MV-4-11 (cell line): ENCODE measurements around the gene RASEF.

Experiments used
- DNase-seq: peaks from one replicate; lab custom pipeline; 2025; lab: John Stamatoyannopoulos, UW

The RASEF gene

DNA sequence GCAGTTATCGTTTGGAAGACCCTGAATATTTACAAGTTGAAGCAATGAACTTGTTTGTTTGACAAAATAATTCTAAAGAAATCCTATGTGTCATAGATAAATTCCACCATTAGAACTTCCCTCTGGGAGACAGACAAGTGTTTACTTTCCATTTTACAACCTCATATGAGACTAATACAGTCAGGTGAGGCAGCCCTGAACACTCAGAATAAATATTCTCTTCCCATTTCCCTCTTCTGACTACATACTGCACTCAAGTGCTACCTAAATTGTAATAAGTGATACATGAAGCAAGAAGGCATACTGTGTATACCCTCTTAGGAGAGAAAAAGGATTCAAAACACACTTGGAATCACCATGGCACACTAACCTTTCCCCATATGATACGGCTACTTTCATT is 6.8 kb downstream of the RASEF start:
- no peak for DNase-seq

- no peak for DNase-seq
Measured at GRCh38 chr9:83047839-83048775, 14.8 kb downstream of the RASEF start.

GRCh38 chr9:83043597-83043996 is 19.3 kb downstream of the RASEF start:
- DNase-seq, result peak; percentile 8

- no peak for DNase-seq
Measured at GRCh38 chr9:83041771-83042170, 21.2 kb downstream of the RASEF start.

DNA sequence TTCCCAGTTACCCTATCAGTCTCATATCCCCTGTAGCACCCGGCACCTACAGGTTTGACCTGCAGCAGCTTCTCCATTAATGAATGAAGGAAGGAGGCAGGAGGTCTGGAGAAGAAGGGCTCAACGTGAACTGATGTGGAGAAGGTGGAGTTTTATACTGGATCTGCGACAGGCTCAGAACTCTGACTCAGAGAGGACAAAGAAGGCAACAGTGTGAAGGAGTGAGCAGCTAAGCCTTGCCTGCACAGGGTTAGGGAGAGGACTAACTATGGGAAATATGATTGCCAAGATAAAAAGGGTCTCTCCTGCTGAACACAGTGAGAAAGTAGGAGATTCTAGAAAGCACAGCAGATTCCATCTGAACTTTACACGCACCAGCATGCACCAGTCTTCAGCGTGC is 23.6 kb downstream of the RASEF start:
- no peak for DNase-seq

DNA sequence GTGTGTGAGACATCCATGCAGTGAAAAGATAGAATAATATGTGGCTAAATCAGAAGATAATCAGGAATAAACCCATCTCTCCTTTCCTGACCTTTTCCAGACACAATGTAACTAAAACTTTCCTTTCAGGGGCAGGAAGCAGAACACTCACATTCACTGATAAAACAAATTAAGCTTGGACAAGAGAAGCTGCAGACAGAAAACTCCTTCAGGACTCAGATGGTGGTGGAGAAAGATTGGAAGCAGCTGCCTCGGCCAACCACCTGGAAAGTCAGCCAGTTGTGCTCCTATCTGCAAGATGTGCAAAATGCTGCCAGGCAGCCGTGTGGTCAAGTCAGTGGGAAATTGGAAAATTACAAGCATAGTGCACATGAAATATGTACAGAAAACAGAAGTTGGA is 26.9 kb downstream of the RASEF start:
- no peak for DNase-seq

DNA sequence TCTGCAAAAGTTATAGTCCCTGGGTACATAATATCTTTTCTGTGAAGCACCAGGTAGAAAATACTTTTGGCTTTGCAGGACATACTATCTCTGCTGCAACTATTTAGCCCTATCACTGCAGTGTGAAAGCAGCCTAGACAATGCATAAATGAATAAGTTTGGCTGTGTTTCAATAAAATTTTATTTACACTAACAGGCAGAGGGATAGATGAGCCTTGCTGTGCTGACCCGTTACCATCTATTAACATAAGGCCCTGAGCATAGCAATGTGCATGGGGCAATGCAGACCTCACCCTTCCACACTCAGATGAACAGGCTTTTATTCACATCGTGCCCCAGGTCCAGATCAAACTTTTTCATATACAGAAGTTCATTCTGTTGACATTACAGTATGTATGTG is 27.8 kb downstream of the RASEF start:
- no peak for DNase-seq

DNA sequence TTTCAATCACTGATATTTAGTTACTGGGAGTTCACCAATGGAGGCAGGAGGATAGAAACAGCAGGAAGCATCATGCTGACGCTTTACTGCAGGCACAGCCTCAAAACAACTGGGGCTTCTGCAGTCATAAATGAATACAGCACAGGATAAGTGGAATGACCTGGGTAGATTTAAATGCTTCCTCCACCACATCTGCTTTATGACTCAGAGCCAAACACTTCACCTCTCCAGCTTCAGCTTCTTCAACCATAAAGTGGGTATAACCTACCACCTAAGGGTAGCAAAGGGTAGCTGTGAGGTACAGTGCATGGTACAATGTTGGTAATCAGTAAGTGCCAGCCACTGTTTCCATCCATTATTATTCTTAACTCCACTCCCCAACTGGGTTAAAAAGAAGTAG is 28.4 kb downstream of the RASEF start:
- DNase-seq, result no peak

GRCh38 chr9:83034026-83034425 is 28.9 kb downstream of the RASEF start:
- no peak for DNase-seq

GRCh38 chr9:83032065-83032625 is 30.8 kb downstream of the RASEF start:
- DNase-seq, result no peak

DNA sequence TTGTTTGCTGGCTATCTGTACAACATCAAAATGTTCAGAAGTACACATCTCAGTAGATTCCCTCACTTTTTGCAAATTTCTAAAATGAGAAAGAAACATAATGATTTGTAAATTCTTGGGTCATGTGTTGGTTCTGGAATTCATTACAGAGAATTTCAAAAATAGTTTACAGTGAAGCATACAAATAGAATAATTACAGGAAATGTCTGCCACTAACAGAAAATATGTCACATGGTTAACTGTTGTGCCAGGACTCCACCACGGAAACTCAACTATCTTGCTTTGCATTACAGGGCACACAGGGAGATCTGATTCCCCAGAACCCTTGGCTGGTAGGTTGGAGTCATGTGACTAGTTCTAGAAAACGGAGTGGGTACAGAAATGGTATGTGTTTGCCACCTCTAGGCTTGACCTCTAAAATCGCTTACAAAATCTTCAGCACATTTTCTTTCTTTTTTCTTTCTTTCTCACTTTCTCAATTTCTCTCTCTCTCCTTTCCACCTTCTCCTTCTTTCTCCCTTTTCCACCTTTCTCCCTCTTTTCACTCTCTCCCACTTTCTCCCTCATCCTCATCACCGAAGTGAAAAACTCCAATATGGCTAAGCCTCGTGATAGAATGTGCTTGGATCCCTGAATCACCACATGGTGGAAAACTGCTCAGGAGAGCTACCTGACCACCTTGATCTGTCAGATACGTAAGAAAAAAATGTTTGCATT is 32.4 kb downstream of the RASEF start:
- DNase-seq, result no peak

DNA sequence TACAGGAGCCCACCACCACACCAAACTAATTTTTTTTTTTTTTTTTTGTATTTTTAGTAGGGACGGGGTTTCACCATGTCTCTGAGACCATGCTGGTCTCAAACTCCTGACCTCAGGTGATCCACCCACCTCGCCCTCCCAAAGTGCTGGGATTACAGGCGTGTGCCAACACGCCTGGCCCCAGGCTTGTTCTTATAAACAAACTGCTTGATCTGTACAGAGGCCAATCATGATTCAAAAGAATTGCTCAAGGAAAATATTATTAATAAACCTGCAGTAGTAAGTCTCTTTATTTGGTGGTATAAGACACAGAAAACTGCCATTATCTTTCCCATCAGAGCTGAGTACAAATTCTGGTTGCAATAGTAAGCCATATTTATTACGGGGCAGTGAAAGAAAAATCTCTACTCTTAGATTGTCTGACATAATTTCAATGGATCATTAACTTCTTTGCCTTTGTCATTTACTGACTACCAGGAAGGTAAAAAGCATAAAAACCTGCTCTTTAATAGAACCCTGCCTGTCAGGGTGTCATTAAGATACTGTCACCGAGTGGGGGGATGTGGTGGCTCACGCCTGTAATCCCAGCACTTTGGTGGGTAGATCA is 33.3 kb downstream of the RASEF start:
- no peak for DNase-seq

- DNase-seq, result no peak
Measured at GRCh38 chr9:83027153-83027891, 35.6 kb downstream of the RASEF start.

DNA sequence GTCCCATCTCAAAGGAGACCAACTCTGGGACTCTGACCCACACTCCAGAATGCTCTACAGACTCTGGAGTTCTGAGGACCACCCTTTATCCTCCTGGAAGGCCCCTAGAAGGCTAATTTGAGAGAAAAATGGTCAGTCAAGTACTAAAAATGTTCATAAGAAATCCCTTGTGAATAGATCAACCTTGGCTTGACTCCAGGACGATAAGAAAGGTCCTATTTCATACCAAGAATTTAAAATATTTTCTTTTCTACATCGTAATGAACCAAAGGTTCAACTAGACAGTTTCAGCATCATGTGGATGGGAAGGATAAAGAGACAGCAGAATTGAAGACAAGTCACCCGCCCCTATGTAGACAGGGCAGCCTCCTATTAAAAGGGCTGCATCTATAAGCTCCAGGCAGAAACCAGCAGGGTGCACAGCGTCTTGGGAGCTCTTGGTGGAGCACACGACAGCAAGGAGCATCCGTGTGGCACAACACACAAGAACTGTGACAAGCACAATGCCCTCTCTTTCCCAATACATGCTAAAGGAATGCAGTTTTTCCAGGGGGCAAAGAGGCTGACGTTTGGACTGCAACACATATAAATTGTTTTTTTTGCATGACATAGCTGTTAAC is 38.3 kb downstream of the RASEF start:
- DNase-seq, result no peak

DNA sequence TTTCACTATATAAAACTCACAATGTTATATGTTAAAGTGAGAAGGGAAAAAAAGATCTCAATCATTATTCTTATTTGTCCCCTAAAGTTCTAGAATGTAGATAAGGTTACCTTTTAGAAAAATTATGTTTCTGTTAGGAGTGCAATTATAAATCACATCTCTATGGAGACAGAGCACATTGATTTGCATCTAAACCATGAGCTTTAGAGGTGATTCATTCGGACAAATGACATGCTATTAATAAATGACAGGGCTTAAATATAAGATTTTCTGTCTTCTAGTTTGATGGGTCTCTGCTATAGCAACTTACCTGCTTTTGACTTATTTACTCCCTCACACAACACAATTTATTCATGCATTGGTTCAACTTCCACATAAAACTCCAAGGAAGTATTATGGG is 39.8 kb downstream of the RASEF start:
- DNase-seq, result no peak

DNA sequence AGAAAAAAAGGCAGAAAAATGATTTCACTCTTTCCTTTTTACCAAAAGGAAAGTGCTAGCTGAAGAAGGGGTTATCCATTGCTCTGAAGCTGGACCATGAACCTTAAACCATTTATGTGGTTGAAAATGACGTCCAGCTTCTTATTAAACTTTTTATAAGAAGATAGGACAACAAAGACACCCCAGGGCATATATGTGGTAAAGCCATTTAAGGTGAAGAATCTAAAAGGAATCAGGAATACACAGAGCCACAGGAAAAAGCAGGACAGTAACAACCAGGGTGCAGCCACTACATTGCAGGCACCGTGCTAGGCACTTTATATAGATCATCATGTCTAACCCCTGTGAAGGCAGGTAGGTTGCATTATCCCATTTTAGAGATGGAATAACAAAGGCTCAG is 42.1 kb downstream of the RASEF start:
- DNase-seq, result no peak

DNA sequence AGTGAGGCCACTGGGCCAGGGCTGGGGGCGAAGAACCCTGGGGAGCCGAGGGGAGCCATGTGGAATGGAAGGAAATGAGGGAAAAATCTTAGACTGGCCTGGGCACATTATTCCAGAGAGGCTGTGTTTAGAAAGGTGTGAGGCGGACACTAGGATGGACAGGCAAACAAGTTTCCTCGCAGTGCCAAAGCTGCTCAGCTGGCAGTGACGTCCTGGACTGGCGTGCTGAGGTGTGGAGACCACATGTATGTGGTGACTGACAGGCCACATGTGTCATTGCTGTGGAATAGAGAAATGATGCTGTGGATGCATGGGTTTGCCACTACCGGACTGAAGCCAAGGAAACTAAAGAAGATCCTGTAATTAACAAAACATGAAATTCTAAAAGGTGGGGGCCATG is 42.6 kb downstream of the RASEF start:
- no peak for DNase-seq

DNA sequence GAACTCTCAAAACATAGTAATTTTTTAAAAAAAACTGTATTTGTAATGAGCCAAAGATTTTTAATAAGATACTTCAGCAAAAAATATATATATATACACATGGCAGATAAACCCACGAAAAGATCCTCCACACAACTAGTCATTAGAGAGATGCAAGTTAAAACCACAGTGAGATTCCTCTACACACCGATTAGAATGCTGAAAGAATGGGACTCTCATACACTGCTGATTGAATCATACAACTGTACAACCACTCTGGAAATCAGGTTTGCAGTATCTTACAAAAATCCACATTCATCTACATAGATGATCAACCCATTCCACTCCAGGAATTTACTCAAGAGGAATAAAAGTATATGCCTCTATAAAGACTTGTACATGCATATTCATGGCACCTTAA is 43.7 kb downstream of the RASEF start:
- DNase-seq, result no peak

GRCh38 chr9:83015897-83016296 is 47.0 kb downstream of the RASEF start:
- no peak for DNase-seq

GRCh38 chr9:83013867-83014605 is 48.9 kb downstream of the RASEF start:
- DNase-seq, result no peak
